H9 (cell line): ENCODE data around the gene TAOK1. TPM values are rescaled to one million over a fixed set of nuclear protein-coding genes. Genes with fewer than 3 reads are reported as not detected.

Source experiments
- DNase-seq: peaks from one replicate; pipeline ENCODE4 v3.0.0-alpha.2; 2017
- H2AFZ ChIP-seq: one replicate; pipeline ENCODE4 v1.6.1; 2013; ENCODE audit warnings: mild to moderate bottlenecking, low read length, control low read depth, moderate library complexity
- H2AK5ac ChIP-seq: 2 replicates; pipeline ENCODE4 v1.6.1; 2013; ENCODE audit warnings: low read length, control low read depth, mixed read lengths; ENCODE audit not compliant: insufficient read length
- H2BK120ac ChIP-seq: one replicate; pipeline ENCODE4 v1.6.1; 2013; ENCODE audit warnings: low read depth, mild to moderate bottlenecking, low read length, control low read depth, inconsistent platforms; ENCODE audit not compliant: poor library complexity, severe bottlenecking
- H2BK12ac ChIP-seq: 2 replicates; pipeline ENCODE4 v1.6.1; 2013; ENCODE audit warnings: low read length, control low read depth, mixed read lengths, low read depth; ENCODE audit not compliant: insufficient read length
- H2BK15ac ChIP-seq: 2 replicates; pipeline ENCODE4 v1.6.1; 2013; ENCODE audit warnings: low read depth, low read length, control low read depth
- H2BK20ac ChIP-seq: one replicate; pipeline ENCODE4 v1.6.1; 2013; ENCODE audit warnings: low read depth, mild to moderate bottlenecking, low read length, control low read depth, inconsistent platforms; ENCODE audit not compliant: poor library complexity, severe bottlenecking
- H2BK5ac ChIP-seq: 2 replicates; pipeline ENCODE4 v1.6.1; 2013; ENCODE audit warnings: low read length, control low read depth, mixed read lengths; ENCODE audit not compliant: insufficient read length
- H3K14ac ChIP-seq: 2 replicates; pipeline ENCODE4 v1.6.1; 2013; ENCODE audit warnings: low read length, control low read depth; ENCODE audit not compliant: insufficient read depth
- H3K18ac ChIP-seq: 2 replicates; pipeline ENCODE4 v1.6.1; 2013; ENCODE audit warnings: low read depth, mild to moderate bottlenecking, mixed read lengths, low read length, control low read depth; ENCODE audit not compliant: insufficient read length
- H3K23ac ChIP-seq: 2 replicates; pipeline ENCODE4 v1.6.1; 2013; ENCODE audit warnings: low read length, control low read depth, mixed read lengths, low read depth; ENCODE audit not compliant: insufficient read length
- H3K23me2 ChIP-seq: 2 replicates; pipeline ENCODE4 v1.6.1; 2013; ENCODE audit warnings: low read depth, mild to moderate bottlenecking, mixed read lengths, low read length, control low read depth; ENCODE audit not compliant: insufficient read length, poor library complexity, severe bottlenecking
- H3K27ac ChIP-seq: 2 replicates; pipeline ENCODE4 v1.5.1; 2013; ENCODE audit warnings: low read length, control low read depth, mixed read lengths, low read depth; ENCODE audit not compliant: insufficient read length
- H3K27me3 ChIP-seq: 2 replicates; pipeline ENCODE4 v1.6.1; 2013; ENCODE audit warnings: low read length, control low read depth, inconsistent platforms; ENCODE audit not compliant: insufficient read depth
- H3K4ac ChIP-seq: 2 replicates; pipeline ENCODE4 v1.6.1; 2013; ENCODE audit warnings: low read depth, mild to moderate bottlenecking, control low read depth, inconsistent platforms, low read length, moderate library complexity
- H3K4me1 ChIP-seq: 2 replicates; pipeline ENCODE4 v1.6.1; 2013; ENCODE audit warnings: low read length, control low read depth, inconsistent platforms; ENCODE audit not compliant: insufficient read depth
- H3K4me2 ChIP-seq: 2 replicates; pipeline ENCODE4 v1.6.1; 2013; ENCODE audit warnings: low read length, control low read depth, mixed read lengths; ENCODE audit not compliant: insufficient read length, insufficient read depth
- H3K56ac ChIP-seq: 2 replicates; pipeline ENCODE4 v1.6.1; 2013; ENCODE audit warnings: low read depth, mild to moderate bottlenecking, mixed read lengths, low read length, control low read depth; ENCODE audit not compliant: insufficient read length
- H3K79me1 ChIP-seq: 2 replicates; pipeline ENCODE4 v1.6.1; 2013; ENCODE audit warnings: low read depth, mild to moderate bottlenecking, moderate library complexity, low read length, control low read depth, inconsistent platforms; ENCODE audit not compliant: insufficient read depth, poor library complexity, severe bottlenecking
- H3K79me2 ChIP-seq: 2 replicates; pipeline ENCODE4 v1.6.1; 2013; ENCODE audit warnings: low read length, control low read depth, inconsistent platforms; ENCODE audit not compliant: insufficient read depth
- H3K9ac ChIP-seq: 2 replicates; pipeline ENCODE4 v1.6.1; 2013; ENCODE audit warnings: low read length, control low read depth, mixed read lengths; ENCODE audit not compliant: insufficient read length; ENCODE audit errors: extremely low read depth
- H3K9me3 ChIP-seq: one replicate; pipeline ENCODE4 v1.6.1; 2013; ENCODE audit warnings: low read depth, low read length, inconsistent platforms; ENCODE audit not compliant: control insufficient read depth
- H3T11ph ChIP-seq: one replicate; pipeline ENCODE4 v1.6.1; 2013; ENCODE audit warnings: mild to moderate bottlenecking, low read length, control low read depth, inconsistent platforms
- H4K20me1 ChIP-seq: one replicate; pipeline ENCODE4 v1.6.1; 2013; ENCODE audit not compliant: control insufficient read depth, insufficient read length, insufficient read depth
- H4K5ac ChIP-seq: 2 replicates; pipeline ENCODE4 v1.6.1; 2013; ENCODE audit warnings: low read depth, mild to moderate bottlenecking, mixed read lengths, low read length, control low read depth; ENCODE audit not compliant: insufficient read length
- H4K8ac ChIP-seq: replicated peaks from 2 replicates; pipeline ENCODE4 v1.6.1; 2013; ENCODE audit warnings: low read length, control low read depth, mixed read lengths, low read depth; ENCODE audit not compliant: insufficient read length
- H4K91ac ChIP-seq: 2 replicates; pipeline ENCODE4 v1.6.1; 2013; ENCODE audit warnings: low read depth, mild to moderate bottlenecking, moderate library complexity, mixed read lengths, low read length, control low read depth; ENCODE audit not compliant: insufficient read length
- H3K27ac Mint-ChIP-seq, 3 experiments: 2 replicates in 2 of 3; 3 replicates in 1 of 3; pipeline ENCODE4 v1.8.0; 2020 to 2021; ENCODE audit warnings: mixed read lengths in 3 of 3, mild to moderate bottlenecking in 1 of 3, moderate library complexity in 1 of 3
- H3K27me3 Mint-ChIP-seq: 2 replicates; pipeline ENCODE4 v1.8.0; 2021; ENCODE audit warnings: low read depth, mild to moderate bottlenecking, moderate library complexity, mixed read lengths
- H3K36me3 Mint-ChIP-seq, 3 experiments: 2 replicates in 2 of 3; 3 replicates in 1 of 3; pipeline ENCODE4 v1.8.0; 2020 to 2021; ENCODE audit warnings: low read depth in 3 of 3, mixed read lengths in 3 of 3; ENCODE audit not compliant: insufficient read depth in 1 of 3
- H3K4me1 Mint-ChIP-seq, 2 experiments: 2 replicates each; pipeline ENCODE4 v1.8.0; 2020; ENCODE audit warnings: mixed read lengths in 2 of 2
- H3K4me3 Mint-ChIP-seq, 2 experiments: 2 replicates in 1 of 2; 3 replicates in 1 of 2; pipeline ENCODE4 v1.8.0; 2020 to 2021; ENCODE audit warnings: mild to moderate bottlenecking in 2 of 2, mixed read lengths in 2 of 2, moderate library complexity in 1 of 2
- H3K9me3 Mint-ChIP-seq, 2 experiments: 2 replicates in 1 of 2; 3 replicates in 1 of 2; pipeline ENCODE4 v1.8.0; 2020; ENCODE audit warnings: mild to moderate bottlenecking in 2 of 2, mixed read lengths in 2 of 2, moderate library complexity in 1 of 2
- WGBS: extraction: QIAGEN DNeasy Blood & Tissue Kit; methylation state at CpG from one replicate; pipeline ENCODE4 v1.1.7; 2013; ENCODE audit warnings: missing lambda C conversion rate, low lambda C conversion rate, mixed read lengths; ENCODE audit not compliant: insufficient read length; ENCODE audit errors: extremely low coverage; 5-methylcytosine and 5-hydroxymethylcytosine counted together
- total RNA-seq: library from RNA; stranded (reverse); gene quantifications from 2 replicates; pipeline ENCODE4 v1.2.1, GENCODE V29; 2021
- TF ChIP-seq, protein P1 (sequence below): fragments of 200-600 bp; sonication (generic); conservative IDR thresholded peaks from 3 replicates; pipeline ENCODE4 v1.8.0; 2021; ENCODE audit warnings: antibody characterized with exemption, mild to moderate bottlenecking

Gene TAOK1
- total RNA-seq, 1 experiment from 2014 or later, result 93.0 TPM

DNA sequence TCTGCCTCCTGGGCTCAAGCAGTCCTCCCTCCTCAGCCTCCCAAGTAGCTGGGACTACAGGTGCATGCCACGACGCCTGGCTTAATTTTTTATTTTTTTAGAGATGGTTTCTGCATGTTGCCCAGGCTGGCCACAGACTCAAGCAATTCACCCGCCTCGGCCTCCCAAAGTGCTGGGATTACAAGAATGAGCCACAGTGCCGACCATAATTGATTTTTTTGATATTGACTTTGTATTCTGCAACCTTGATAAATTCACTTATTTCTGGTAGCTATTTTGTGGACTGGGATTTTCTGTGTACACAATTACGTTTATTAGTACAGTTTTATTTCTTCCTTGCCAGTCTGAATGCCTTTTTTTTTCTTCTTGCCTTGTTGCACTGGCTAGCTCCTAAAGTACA is 30.0 kb downstream of the TAOK1 start:
- H3K4me1 ChIP-seq, result no peaks in the 10 kb centered on the region
- Mint-ChIP-seq H3K4me1 (no peaks in the 10 kb centered on the region), H3K9me3 (peaks cover 2 to 3% of the 10 kb centered on the region in 2 experiments; a peak in 2 of 5 replicates), H3K27me3 (no peaks in the 10 kb centered on the region), H3K27ac (no peak overlapping the region; a peak in 1 of 7 replicates), H3K4me3 (no peak overlapping the region), H3K36me3 (peaks cover 12 to 24% (median 23%) of the 10 kb centered on the region in 3 experiments)
- H3K23me2 ChIP-seq, result no peaks in the 10 kb centered on the region
- no peaks in the 10 kb centered on the region for H4K20me1 ChIP-seq
- no peak overlapping the region for H2BK20ac ChIP-seq
- H3K27me3 ChIP-seq, result no peaks in the 10 kb centered on the region
- H3K79me1 ChIP-seq, result peaks cover 14% of the 10 kb centered on the region
- H4K91ac ChIP-seq, result no peak overlapping the region
- WGBS, result no CpG with 5 or more reads among the region's 6 CpGs
- no peak overlapping the region for H3K27ac ChIP-seq
- H2BK15ac ChIP-seq, result no peak overlapping the region
- no peak overlapping the region for H3K56ac ChIP-seq
- H3K14ac ChIP-seq, result no peak overlapping the region
- no peak overlapping the region for H3K18ac ChIP-seq
- H3K9me3 ChIP-seq, result no peaks in the 10 kb centered on the region
- H2BK5ac ChIP-seq, result no peak overlapping the region
- H3K9ac ChIP-seq, result no peak overlapping the region
- H3K4me2 ChIP-seq, result no peak overlapping the region
- peaks cover 6% of the 10 kb centered on the region; the same call in 1 of the 2 replicates for H3K79me2 ChIP-seq
- no peak overlapping the region for H4K5ac ChIP-seq
- no peak overlapping the region for H3T11ph ChIP-seq
- H3K4ac ChIP-seq, result no peak overlapping the region
- no peak overlapping the region for H2BK12ac ChIP-seq
- H2AFZ ChIP-seq, result no peak overlapping the region
- H3K23ac ChIP-seq, result no peak overlapping the region
- H2AK5ac ChIP-seq, result no peak overlapping the region
- TF ChIP-seq, protein P1, sequence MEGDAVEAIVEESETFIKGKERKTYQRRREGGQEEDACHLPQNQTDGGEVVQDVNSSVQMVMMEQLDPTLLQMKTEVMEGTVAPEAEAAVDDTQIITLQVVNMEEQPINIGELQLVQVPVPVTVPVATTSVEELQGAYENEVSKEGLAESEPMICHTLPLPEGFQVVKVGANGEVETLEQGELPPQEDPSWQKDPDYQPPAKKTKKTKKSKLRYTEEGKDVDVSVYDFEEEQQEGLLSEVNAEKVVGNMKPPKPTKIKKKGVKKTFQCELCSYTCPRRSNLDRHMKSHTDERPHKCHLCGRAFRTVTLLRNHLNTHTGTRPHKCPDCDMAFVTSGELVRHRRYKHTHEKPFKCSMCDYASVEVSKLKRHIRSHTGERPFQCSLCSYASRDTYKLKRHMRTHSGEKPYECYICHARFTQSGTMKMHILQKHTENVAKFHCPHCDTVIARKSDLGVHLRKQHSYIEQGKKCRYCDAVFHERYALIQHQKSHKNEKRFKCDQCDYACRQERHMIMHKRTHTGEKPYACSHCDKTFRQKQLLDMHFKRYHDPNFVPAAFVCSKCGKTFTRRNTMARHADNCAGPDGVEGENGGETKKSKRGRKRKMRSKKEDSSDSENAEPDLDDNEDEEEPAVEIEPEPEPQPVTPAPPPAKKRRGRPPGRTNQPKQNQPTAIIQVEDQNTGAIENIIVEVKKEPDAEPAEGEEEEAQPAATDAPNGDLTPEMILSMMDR, result no peak
- DNase-seq, result no peak
- H2BK120ac ChIP-seq, result no peak overlapping the region
- no peak overlapping the region for H4K8ac ChIP-seq
